Measurements from ENCODE around the gene TBX6. TPM values are rescaled to one million over a fixed set of nuclear protein-coding genes. Genes with fewer than 3 reads are reported as not detected.

Gene TBX6
- total RNA-seq, 4 donors from 2014 or later: 0.42 to 1.3 (median 0.67) TPM

- Histone ChIP-seq H3K9me3 (no peaks in the 10 kb centered on the region), H3K27me3 (no peaks in the 10 kb centered on the region), H3K36me3 (peaks cover 55 to 74% (median 68%) of the 10 kb centered on the region in 4 donors), H3K4me1 (peaks cover 40 to 58% (median 54%) of the 10 kb centered on the region in 4 donors), H3K4me3 (peak overlapping the region; percentile 15 to 33 (median 27)), H3K27ac (replicated peaks in 1 of 4) (peak overlapping the region; percentile 98 to 100 (median 99))
- DNase-seq (ENCODE audit: extremely low spot score): no peak
- intact Hi-C loops (cut with DNase I): no loop called here
- TF ChIP-seq POLR2AphosphoS5 (IDR thresholded peaks at IDR 0.05): peak; percentile 33 to 60
- TF ChIP-seq EP300 (IDR thresholded peaks at IDR 0.05): no peak
- TF ChIP-seq POLR2A (IDR thresholded peaks at IDR 0.05; ENCODE audit: low read depth): no peak
- no peak for TF ChIP-seq CTCF (IDR thresholded peaks at IDR 0.05)
- 56% methylated on average over 25 of the region's 31 CpGs for WGBS
Measured at GRCh38 chr16:30069611-30070462, 21.9 kb downstream of the TBX6 start.

- Histone ChIP-seq H3K27me3 (no peaks in the 10 kb centered on the region), H3K4me1 (peaks cover 40 to 61% (median 56%) of the 10 kb centered on the region in 4 donors), H3K4me3 (peak overlapping the region in 3 of 4 donors; percentile 24 to 99 (median 30)), H3K27ac (replicated peaks in 1 of 4) (peak overlapping the region; percentile 98 to 100 (median 99)), H3K36me3 (peaks cover 55 to 73% (median 68%) of the 10 kb centered on the region in 4 donors), H3K9me3 (no peaks in the 10 kb centered on the region)
- 71% methylated on average over 14 of the region's 17 CpGs for WGBS
- intact Hi-C loops (cut with DNase I): no loop called here
- DNase-seq (ENCODE audit: extremely low spot score): no peak
- TF ChIP-seq CTCF (IDR thresholded peaks at IDR 0.05): peak in 1 of 3 experiments; percentile 45
- TF ChIP-seq POLR2AphosphoS5 (IDR thresholded peaks at IDR 0.05): no peak
Measured at GRCh38 chr16:30068750-30069610, 22.7 kb downstream of the TBX6 start.

GRCh38 chr16:30068333-30068732 lies 23.4 kb downstream of the TBX6 start:
- H3K27ac ChIP-seq (replicated peaks in 1 of 4): peak overlapping the region; percentile 98 to 100 (median 99)
- WGBS: 74% methylated on average over 8 of the region's 9 CpGs

GRCh38 chr16:30067584-30067916 lies 24.2 kb downstream of the TBX6 start:
- H3K27me3 ChIP-seq: no peaks in the 10 kb centered on the region
- peak overlapping the region; percentile 98 to 100 (median 99) for H3K27ac ChIP-seq (replicated peaks in 1 of 4)
- intact Hi-C loops (cut with DNase I): no loop called here
- peaks cover 48 to 59% (median 56%) of the 10 kb centered on the region in 4 donors for H3K36me3 ChIP-seq
- H3K4me3 ChIP-seq: peak overlapping the region; percentile 75 to 99 (median 92)
- H3K4me1 ChIP-seq: peaks cover 51 to 75% (median 70%) of the 10 kb centered on the region in 4 donors
- H3K9me3 ChIP-seq: no peaks in the 10 kb centered on the region
- TF ChIP-seq POLR2A (IDR thresholded peaks at IDR 0.05; ENCODE audit: low read depth): no peak
- TF ChIP-seq EP300 (IDR thresholded peaks at IDR 0.05): no peak
- no peak for TF ChIP-seq POLR2AphosphoS5 (IDR thresholded peaks at IDR 0.05)
- TF ChIP-seq CTCF (IDR thresholded peaks at IDR 0.05): no peak
- WGBS: 75% methylated on average over 6 of the region's 6 CpGs
- DNase-seq (ENCODE audit: extremely low spot score): no peak

More at GRCh38 chr16:30068333-30068732, 23.4 kb downstream of the TBX6 start:
- Histone ChIP-seq H3K9me3 (no peaks in the 10 kb centered on the region), H3K27me3 (no peaks in the 10 kb centered on the region), H3K4me3 (peak overlapping the region in 2 of 4 donors; percentile 92 to 99), H3K4me1 (peaks cover 45 to 67% (median 63%) of the 10 kb centered on the region in 4 donors), H3K36me3 (peaks cover 55 to 67% (median 64%) of the 10 kb centered on the region in 4 donors)
- intact Hi-C loops (cut with DNase I): no loop called here
- no peak for TF ChIP-seq CTCF (IDR thresholded peaks at IDR 0.05)
- TF ChIP-seq POLR2A (IDR thresholded peaks at IDR 0.05; ENCODE audit: low read depth): no peak
- no peak for TF ChIP-seq POLR2AphosphoS5 (IDR thresholded peaks at IDR 0.05)
- TF ChIP-seq EP300 (IDR thresholded peaks at IDR 0.05): no peak
- DNase-seq (ENCODE audit: extremely low spot score): no peak

Measured in esophagus muscularis mucosa (tissue), 4 donors.